Right cardiac atrium (tissue), 5 donors: ENCODE results near the gene ACACA. TPM values are rescaled to one million over a fixed set of nuclear protein-coding genes. Genes with fewer than 3 reads are reported as not detected.

Experiments used
- ATAC-seq, 2 donors: fragments of 200-7000 bp; cut with Tn5 transposase; one replicate each; pipeline versions ENCODE4 v1.8.0 to v1.9.1; 2020; ENCODE audit warnings: moderate library complexity in 2 of 2, mild to moderate bottlenecking in 1 of 2
- DNase-seq, 3 donors: peaks; one replicate each; pipeline ENCODE4 v3.0.0-alpha.2; 2020
- H3K27ac ChIP-seq: one replicate; pipeline ENCODE4 v1.5.1; 2013; ENCODE audit warnings: mild to moderate bottlenecking, low read length, control low read depth, moderate library complexity
- H3K27me3 ChIP-seq: one replicate; pipeline ENCODE4 v1.6.1; 2013; ENCODE audit not compliant: control insufficient read depth, insufficient read depth
- H3K4me1 ChIP-seq: one replicate; pipeline ENCODE4 v1.6.1; 2013; ENCODE audit warnings: low read length; ENCODE audit not compliant: control insufficient read depth, insufficient read depth
- H3K4me3 ChIP-seq: one replicate; pipeline ENCODE4 v1.5.1; 2013; ENCODE audit warnings: low read length, control low read depth
- H3K9me3 ChIP-seq: one replicate; pipeline ENCODE4 v1.6.1; 2013; ENCODE audit warnings: low read length; ENCODE audit not compliant: control insufficient read depth
- WGBS: extraction: QIAGEN DNeasy Blood & Tissue Kit; methylation state at CpG from one replicate; pipeline ENCODE4 v1.1.7; 2013; 5-methylcytosine and 5-hydroxymethylcytosine counted together
- intact Hi-C, 4 donors: fragments of 100-400 bp; cut with DNase I; formaldehyde crosslinking; loops; one replicate each; pipeline versions ENCODE4 v1.11.0 to v1.14.0; 2022 to 2023
- polyA plus RNA-seq: library from polyadenylated mRNA; stranded (reverse); fragments of 200-250 nt; gene quantifications from one replicate; pipeline ENCODE4 v1.2.3, GENCODE V29; 2013
- total RNA-seq, 4 donors: library from RNA; stranded (reverse); fragmentation: NEBNext Ultra II Directional; extraction: Animal tissue kit (Norgen Biotek cat#: 25700); gene quantifications; one replicate each; pipeline ENCODE4 v1.2.1, GENCODE V29; 2021
- donor health status: healthy with polysubstance abuse.
- donor health status: DM: no; HTN: yes; CAD: no.
- donor health status: DM: no; HTN: no; CAD: no.
- donor health status: DM: no; HTN: yes; CAD: no; lungs with severe emphysema.
- donor health status: DM: yes; HTN: yes; CAD: no.

ACACA gene
- total and polyA plus RNA-seq, 5 donors: 8.9 to 24.8 (median 20.5) TPM

GRCh38 chr17:37286430-37286829 lies 120.2 kb downstream of the ACACA start:
- DNase-seq (no peak), ATAC-seq (no peak)
- Histone ChIP-seq H3K27me3 (no peaks in the 10 kb centered on the region), H3K4me1 (peaks cover 2% of the 10 kb centered on the region), H3K4me3 (no peak overlapping the region), H3K27ac (no peak overlapping the region), H3K9me3 (no peaks in the 10 kb centered on the region)
- WGBS: 64% methylated on average over 1 of the region's 1 CpG
- intact Hi-C loops: no loop called here

DNA sequence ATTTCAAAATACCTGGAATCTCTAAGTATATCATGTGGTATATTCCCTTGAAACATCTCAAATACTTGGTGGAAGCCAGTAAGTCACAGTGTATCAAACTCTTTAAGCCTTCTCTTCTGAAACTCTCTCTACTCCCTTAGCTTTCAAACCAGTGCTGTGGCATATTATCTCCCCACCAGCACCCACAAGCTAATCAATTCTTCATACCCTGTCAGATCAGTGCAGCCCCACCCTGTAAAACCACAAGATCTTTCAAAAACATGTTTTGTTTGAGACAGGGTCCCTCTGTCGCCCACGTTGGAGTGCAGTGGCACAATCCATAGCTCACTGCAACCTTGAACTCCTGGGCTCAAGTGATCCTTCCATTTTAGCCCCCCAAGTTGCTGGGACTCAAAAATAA lies 122.4 kb downstream of the ACACA start:
- no peak for ATAC-seq
- Histone ChIP-seq H3K9me3 (no peaks in the 10 kb centered on the region), H3K27ac (no peak overlapping the region), H3K4me3 (no peak overlapping the region), H3K4me1 (no peaks in the 10 kb centered on the region), H3K27me3 (no peaks in the 10 kb centered on the region)
- DNase-seq: no peak
- intact Hi-C loops: no loop called here
- WGBS: 85% methylated on average over 2 of the region's 2 CpGs

DNA sequence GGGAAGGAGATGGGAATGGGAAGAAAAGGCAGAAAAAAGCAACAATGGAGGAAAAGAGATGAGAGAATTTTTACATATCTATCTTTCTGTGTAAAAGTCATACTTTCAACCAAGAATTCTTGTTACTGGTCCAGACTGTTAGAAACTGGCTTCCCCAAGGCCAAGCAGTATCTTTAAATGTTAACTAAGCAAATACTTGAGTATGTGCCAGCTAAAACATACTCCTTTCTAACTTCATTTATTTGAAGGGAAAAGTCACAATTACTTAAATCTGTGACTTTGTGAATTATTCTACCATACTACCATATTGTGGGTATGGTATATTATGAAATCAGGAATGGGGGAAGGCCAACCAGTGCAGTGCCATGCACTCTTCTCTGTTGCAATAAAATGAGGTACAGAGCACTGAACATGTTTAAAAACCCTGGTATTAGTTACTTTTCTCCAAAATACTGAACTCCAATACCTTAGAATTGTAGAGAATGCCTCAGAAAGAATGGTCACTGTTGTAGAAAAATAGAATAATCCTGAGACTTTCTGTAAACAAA lies 123.1 kb downstream of the ACACA start:
- intact Hi-C loops: no loop called here
- H3K4me3 ChIP-seq: no peak overlapping the region
- no peaks in the 10 kb centered on the region for H3K4me1 ChIP-seq
- H3K27ac ChIP-seq: no peak overlapping the region
- no peaks in the 10 kb centered on the region for H3K27me3 ChIP-seq
- DNase-seq: no peak
- no peaks in the 10 kb centered on the region for H3K9me3 ChIP-seq
- ATAC-seq: no peak

GRCh38 chr17:37280841-37281240 lies 125.8 kb downstream of the ACACA start:
- no peak overlapping the region for H3K4me3 ChIP-seq
- no peak for ATAC-seq
- intact Hi-C loops: no loop called here
- H3K27me3 ChIP-seq: no peaks in the 10 kb centered on the region
- H3K4me1 ChIP-seq: no peaks in the 10 kb centered on the region
- H3K9me3 ChIP-seq: no peaks in the 10 kb centered on the region
- no peak for DNase-seq
- no peak overlapping the region for H3K27ac ChIP-seq
- 98% methylated on average over 6 of the region's 6 CpGs for WGBS

DNA sequence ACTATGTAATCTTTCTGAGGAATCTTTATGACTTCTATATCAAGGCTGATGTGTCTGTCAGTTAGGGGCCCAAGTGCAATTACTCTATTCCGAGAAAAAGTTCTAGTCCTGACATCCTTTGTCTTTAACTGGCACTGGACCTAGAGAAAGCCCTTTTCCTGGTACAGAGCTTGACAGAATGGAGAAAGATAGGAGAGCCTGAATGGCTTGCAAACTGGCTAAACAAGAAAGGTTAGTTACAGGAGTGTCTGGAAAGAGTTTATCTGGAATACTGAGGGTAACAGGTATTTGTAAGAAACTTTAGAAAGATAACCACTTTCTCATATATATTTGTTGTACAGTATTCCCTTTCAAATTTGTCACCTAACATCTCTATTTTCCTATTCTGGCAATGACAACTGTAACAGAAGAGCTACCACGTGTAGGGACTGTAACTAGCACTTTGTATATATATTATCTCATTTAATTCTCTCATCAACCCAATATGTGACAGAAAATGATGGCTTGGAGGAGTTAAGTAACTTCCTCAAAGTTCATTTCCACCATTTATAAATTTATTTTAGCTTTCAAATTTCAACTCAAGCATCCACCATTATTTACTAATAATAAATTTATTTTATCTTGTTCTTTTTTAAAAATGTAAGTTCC lies 128.3 kb downstream of the ACACA start:
- 83% methylated on average over 2 of the region's 2 CpGs for WGBS
- H3K4me3 ChIP-seq: no peak overlapping the region
- H3K27ac ChIP-seq: no peak overlapping the region
- no peaks in the 10 kb centered on the region for H3K4me1 ChIP-seq
- H3K27me3 ChIP-seq: no peaks in the 10 kb centered on the region
- intact Hi-C loops: no loop called here
- no peaks in the 10 kb centered on the region for H3K9me3 ChIP-seq
- no peak for DNase-seq
- ATAC-seq: no peak

GRCh38 chr17:37276475-37276874 lies 130.2 kb downstream of the ACACA start:
- Histone ChIP-seq H3K4me3 (no peak overlapping the region), H3K9me3 (no peaks in the 10 kb centered on the region), H3K27ac (no peak overlapping the region), H3K27me3 (no peaks in the 10 kb centered on the region), H3K4me1 (no peaks in the 10 kb centered on the region)
- 0% methylated on average over 1 of the region's 1 CpG for WGBS
- intact Hi-C loops: no loop called here
- DNase-seq (no peak), ATAC-seq (no peak)

GRCh38 chr17:37274461-37274860 lies 132.2 kb downstream of the ACACA start:
- WGBS: 91% methylated on average over 6 of the region's 6 CpGs

DNA sequence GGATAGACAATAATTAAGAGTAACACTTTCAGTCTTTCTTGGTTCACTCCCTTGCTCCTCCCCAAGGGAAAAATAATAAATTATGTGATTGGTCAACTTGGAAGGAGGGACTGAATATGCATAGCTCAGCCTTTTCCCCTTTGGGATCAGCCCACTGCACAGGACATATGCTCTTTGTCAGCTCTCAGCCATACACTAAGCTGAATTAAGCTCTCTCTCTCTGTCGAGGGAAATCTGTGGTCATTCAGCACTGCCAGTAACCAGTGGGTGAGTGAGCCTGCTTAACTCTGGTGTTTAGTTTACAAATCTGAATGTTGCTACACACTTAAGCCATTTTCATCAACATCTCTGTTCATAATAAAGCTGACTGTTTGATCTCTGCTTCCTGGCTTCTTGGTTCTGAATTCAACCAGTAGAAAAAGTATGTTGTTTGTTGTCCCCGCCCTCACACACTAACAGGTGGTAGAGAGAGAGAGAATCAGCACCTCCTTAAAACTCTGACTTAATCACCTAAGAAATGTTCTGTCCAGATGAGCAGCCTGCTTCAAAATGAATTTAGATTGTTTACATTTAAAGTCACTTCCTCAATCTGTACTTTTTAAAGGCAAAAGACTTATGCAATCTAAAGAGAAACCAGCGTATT lies 133.1 kb downstream of the ACACA start:
- 65% methylated on average over 3 of the region's 3 CpGs for WGBS
- Histone ChIP-seq H3K27ac (no peak overlapping the region), H3K4me3 (no peak overlapping the region), H3K9me3 (no peaks in the 10 kb centered on the region), H3K4me1 (no peaks in the 10 kb centered on the region), H3K27me3 (no peaks in the 10 kb centered on the region)
- intact Hi-C loops: no loop called here
- no peak for ATAC-seq
- no peak for DNase-seq

More at GRCh38 chr17:37274461-37274860, 132.2 kb downstream of the ACACA start:
- Histone ChIP-seq H3K27me3 (no peaks in the 10 kb centered on the region), H3K4me1 (no peaks in the 10 kb centered on the region), H3K4me3 (no peak overlapping the region), H3K9me3 (no peaks in the 10 kb centered on the region), H3K27ac (no peak overlapping the region)
- intact Hi-C loops: no loop called here
- no peak for DNase-seq
- no peak for ATAC-seq

DNA sequence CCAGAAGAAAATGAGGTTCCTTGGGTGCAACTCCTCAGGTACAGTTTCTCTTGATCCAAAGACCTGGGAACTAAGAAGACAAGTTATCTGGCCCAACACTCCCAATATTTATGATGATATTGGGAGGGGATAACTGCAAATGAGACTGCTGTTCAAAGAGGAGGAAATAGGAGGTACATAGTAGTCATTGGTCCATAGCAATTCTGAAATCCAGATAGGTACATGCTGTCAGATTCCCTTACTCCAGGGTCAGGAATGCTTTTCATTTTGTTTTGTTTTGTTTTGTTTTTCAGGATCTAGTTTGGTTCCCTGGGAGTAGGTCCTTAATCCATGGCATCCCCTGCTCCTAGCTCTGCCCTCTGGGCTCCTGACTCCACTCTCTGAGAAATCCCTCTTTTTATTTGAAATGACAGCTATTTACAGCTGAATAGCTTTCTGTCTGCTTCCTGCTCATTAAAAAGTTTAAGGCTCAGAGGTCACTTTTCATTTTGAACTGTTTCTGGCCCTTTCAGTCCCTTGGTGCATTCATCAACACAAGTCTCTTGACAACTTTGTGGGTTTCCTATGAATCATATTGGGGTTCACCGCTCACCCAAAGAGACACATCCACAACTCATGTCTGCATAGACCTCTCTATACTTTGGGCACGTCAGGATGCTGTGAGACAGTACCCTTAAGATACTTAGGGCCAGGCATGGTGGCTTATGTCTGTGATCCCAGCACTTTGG lies 141.0 kb downstream of the ACACA start:
- ATAC-seq: no peak

DNA sequence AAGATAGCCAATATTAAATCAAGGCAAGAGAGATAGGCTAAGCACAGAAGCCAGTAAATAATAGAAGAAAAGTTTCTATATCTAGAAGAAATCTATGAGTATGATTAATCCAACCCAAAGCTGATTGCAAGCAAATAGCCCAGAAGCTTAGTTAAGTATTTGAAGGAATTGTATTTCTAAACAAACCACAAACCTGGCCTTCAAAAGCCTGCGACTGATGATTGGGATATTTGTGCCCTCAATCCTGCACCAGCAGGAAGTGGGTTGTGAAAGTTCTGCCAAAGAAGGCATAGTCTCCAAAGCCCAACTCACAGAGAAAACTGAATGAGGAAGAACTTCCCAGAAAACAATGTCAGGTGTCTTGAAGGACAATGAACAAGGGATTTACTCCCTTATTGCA lies 145.3 kb downstream of the ACACA start:
- H3K4me3 ChIP-seq: no peak overlapping the region
- intact Hi-C loops: no loop called here
- 89% methylated on average over 1 of the region's 1 CpG for WGBS
- ATAC-seq (no peak), DNase-seq (no peak)
- no peaks in the 10 kb centered on the region for H3K9me3 ChIP-seq
- H3K4me1 ChIP-seq: no peaks in the 10 kb centered on the region
- no peak overlapping the region for H3K27ac ChIP-seq
- no peaks in the 10 kb centered on the region for H3K27me3 ChIP-seq

More for the DNA sequence above, 141.0 kb downstream of the ACACA start:
- Histone ChIP-seq H3K27me3 (no peaks in the 10 kb centered on the region), H3K4me1 (no peaks in the 10 kb centered on the region), H3K27ac (no peak overlapping the region), H3K4me3 (no peak overlapping the region), H3K9me3 (no peaks in the 10 kb centered on the region)
- intact Hi-C loops: no loop called here
- DNase-seq: no peak
- 97% methylated on average over 2 of the region's 2 CpGs for WGBS

DNA sequence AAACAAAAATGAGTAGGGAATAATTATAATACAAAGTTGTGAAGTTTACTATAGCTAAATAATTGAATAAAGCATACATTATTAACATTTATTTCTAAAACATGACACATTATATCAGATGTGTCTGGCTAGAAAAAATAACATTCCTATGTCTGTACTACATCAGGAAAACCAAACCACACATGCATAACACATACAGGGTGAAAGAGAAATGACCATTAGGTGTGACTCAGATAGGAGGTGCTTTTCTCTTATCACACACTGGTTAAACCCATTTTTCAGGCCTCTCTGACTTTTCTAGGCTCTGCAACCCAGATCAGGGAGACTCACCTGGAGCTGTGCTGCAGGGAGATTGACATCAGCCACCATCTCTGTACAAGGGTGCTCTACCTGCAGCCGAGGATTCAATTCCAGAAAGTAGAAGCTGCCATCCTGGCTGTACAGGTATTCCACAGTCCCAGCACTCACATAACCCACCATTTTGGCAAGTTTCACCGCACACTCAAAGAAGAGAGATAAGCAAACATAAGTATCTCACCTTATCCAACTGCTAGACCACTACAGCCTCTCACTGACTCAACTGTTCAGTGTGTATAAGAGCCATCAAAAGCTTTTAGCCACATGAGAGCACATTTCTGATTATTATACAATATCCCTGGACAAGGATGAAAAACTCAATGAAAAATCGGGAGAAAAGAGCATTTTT lies 147.5 kb downstream of the ACACA start:
- Histone ChIP-seq H3K27me3 (no peaks in the 10 kb centered on the region), H3K27ac (no peak overlapping the region), H3K9me3 (no peaks in the 10 kb centered on the region), H3K4me3 (no peak overlapping the region), H3K4me1 (no peaks in the 10 kb centered on the region)
- WGBS: 87% methylated on average over 3 of the region's 3 CpGs
- DNase-seq: no peak
- no peak for ATAC-seq
- intact Hi-C loops: no loop called here
